ENCODE measurements around the gene CELF5.
"Not testable (repeated sequence)": the region's sequence is repeated elsewhere in the genome, so short reads cannot be mapped to it uniquely, and the experiment has no call there.

CELF5 gene

GRCh38 chr19:3190921-3191805 lies 33.3 kb upstream of the CELF5 start:
- TF ChIP-seq, protein P1, sequence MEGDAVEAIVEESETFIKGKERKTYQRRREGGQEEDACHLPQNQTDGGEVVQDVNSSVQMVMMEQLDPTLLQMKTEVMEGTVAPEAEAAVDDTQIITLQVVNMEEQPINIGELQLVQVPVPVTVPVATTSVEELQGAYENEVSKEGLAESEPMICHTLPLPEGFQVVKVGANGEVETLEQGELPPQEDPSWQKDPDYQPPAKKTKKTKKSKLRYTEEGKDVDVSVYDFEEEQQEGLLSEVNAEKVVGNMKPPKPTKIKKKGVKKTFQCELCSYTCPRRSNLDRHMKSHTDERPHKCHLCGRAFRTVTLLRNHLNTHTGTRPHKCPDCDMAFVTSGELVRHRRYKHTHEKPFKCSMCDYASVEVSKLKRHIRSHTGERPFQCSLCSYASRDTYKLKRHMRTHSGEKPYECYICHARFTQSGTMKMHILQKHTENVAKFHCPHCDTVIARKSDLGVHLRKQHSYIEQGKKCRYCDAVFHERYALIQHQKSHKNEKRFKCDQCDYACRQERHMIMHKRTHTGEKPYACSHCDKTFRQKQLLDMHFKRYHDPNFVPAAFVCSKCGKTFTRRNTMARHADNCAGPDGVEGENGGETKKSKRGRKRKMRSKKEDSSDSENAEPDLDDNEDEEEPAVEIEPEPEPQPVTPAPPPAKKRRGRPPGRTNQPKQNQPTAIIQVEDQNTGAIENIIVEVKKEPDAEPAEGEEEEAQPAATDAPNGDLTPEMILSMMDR (conservative IDR thresholded peaks at IDR 0.05; ENCODE audit: low read depth, low read length), result no peak
- H3K4me3 ChIP-seq (ENCODE audit: low read depth, low read length), result no peak overlapping the region
- no peak for DNase-seq (ENCODE audit: low read depth)

DNA sequence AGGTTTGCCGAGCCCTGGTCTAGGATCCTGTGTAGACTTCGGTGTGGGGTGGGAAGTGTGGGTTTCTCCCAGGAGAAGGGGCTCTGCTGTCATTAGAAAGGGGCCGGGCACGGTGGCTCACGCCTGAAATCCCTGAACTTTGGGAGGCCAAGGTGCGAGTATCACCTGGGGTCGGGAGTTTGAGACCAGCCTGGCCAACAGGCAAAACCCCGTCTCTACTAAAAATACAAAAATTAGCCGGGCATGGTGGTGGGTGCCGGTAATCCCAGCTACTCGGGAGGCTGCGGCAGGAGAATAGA lies 32.7 kb upstream of the CELF5 start:
- not testable (repeated sequence) for H3K4me3 ChIP-seq (ENCODE audit: low read depth, low read length); DNase-seq (ENCODE audit: low read depth)

DNA sequence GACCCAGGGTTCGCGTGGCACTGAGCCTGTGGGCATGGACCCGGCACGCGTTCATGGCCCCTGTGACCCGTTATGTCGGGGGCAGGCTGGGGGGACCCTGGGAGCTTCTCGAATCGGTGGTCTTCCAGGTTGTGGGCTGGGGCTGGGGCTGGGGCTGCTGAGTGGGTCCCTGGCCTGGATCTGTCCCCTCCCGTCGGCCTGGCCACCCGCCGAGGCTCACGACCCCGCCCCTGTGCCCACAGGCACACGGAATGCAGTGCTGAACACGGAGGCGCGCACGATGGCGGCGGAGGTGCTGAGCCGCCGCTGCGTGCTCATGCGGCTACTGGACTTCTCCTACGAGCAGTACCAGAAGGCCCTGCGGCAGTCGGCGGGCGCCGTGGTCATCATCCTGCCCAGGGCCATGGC lies 32.2 kb upstream of the CELF5 start:
- H3K4me3 ChIP-seq (ENCODE audit: low read depth, low read length), result no peak overlapping the region
- TF ChIP-seq, protein P1 (conservative IDR thresholded peaks at IDR 0.05; ENCODE audit: low read depth, low read length), result no peak
- DNase-seq (ENCODE audit: low read depth), result no peak

GRCh38 chr19:3192684-3193083 lies 31.8 kb upstream of the CELF5 start:
- DNase-seq (ENCODE audit: low read depth), result no peak
- TF ChIP-seq, protein P1 (conservative IDR thresholded peaks at IDR 0.05; ENCODE audit: low read depth, low read length), result no peak
- no peak overlapping the region for H3K4me3 ChIP-seq (ENCODE audit: low read depth, low read length)

- no peak overlapping the region for H3K4me3 ChIP-seq (ENCODE audit: low read depth, low read length)
- DNase-seq (ENCODE audit: low read depth), result no peak
- TF ChIP-seq, protein P1 (conservative IDR thresholded peaks at IDR 0.05; ENCODE audit: low read depth, low read length), result no peak
Observed at GRCh38 chr19:3193256-3194105, 31.0 kb upstream of the CELF5 start.

- TF ChIP-seq, protein P1 (conservative IDR thresholded peaks at IDR 0.05; ENCODE audit: low read depth, low read length), result no peak
- H3K4me3 ChIP-seq (ENCODE audit: low read depth, low read length), result no peak overlapping the region
- no peak for DNase-seq (ENCODE audit: low read depth)
Observed at GRCh38 chr19:3194106-3195087, 30.1 kb upstream of the CELF5 start.

Data from choroid plexus epithelial cell (primary cell).